ENCODE data around the gene CDH13. TPM values are rescaled to one million over a fixed set of nuclear protein-coding genes. Genes with fewer than 3 reads are reported as not detected.
A peak's percentile ranks its signal among the peaks of the same experiment; 100 is the strongest.

The CDH13 gene
- total RNA-seq, 1 donor, result 102 TPM

DNA sequence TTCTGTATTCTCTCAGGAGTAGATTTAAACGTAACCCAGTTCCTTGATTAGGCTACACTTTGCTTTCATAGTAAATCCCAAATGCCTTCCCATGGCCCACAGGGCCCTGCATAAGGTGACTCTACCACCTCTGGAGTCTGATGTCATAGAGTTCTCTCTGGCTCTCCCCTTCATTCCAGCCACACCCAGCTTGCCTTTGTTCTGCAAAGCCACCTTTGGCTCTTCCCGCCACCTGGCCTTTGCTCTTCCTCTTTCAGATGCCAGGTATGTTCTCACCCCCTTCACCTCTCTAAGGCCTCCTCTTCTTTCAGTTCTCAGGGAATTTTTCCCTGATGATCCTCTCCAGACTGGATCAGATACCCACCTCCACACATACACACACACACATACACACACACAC, 1039.7 kb downstream of the CDH13 start:
- H3K4me3 ChIP-seq (ENCODE audit: insufficient read depth, low read length), result no peak overlapping the region
- H3K4me1 ChIP-seq (ENCODE audit: insufficient read depth, low read length), result no peaks in the 10 kb centered on the region
- TF ChIP-seq, protein P1, sequence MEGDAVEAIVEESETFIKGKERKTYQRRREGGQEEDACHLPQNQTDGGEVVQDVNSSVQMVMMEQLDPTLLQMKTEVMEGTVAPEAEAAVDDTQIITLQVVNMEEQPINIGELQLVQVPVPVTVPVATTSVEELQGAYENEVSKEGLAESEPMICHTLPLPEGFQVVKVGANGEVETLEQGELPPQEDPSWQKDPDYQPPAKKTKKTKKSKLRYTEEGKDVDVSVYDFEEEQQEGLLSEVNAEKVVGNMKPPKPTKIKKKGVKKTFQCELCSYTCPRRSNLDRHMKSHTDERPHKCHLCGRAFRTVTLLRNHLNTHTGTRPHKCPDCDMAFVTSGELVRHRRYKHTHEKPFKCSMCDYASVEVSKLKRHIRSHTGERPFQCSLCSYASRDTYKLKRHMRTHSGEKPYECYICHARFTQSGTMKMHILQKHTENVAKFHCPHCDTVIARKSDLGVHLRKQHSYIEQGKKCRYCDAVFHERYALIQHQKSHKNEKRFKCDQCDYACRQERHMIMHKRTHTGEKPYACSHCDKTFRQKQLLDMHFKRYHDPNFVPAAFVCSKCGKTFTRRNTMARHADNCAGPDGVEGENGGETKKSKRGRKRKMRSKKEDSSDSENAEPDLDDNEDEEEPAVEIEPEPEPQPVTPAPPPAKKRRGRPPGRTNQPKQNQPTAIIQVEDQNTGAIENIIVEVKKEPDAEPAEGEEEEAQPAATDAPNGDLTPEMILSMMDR (IDR thresholded peaks at IDR 0.05; ENCODE audit: extremely low read depth, low read depth, low read length), result no peak
- H3K27me3 ChIP-seq (ENCODE audit: insufficient read depth, low read length), result no peaks in the 10 kb centered on the region
- no peaks in the 10 kb centered on the region for H3K36me3 ChIP-seq (ENCODE audit: insufficient read depth, low read length)
- H4K20me1 ChIP-seq (ENCODE audit: insufficient read depth, low read length), result no peaks in the 10 kb centered on the region
- H3K27ac ChIP-seq (ENCODE audit: low read depth, low read length), result no peak overlapping the region
- H2AFZ ChIP-seq (ENCODE audit: low read length), result no peak overlapping the region
- DNase-seq (ENCODE audit: insufficient read length, low spot score, missing footprints), result no peak
- no peak overlapping the region for H3K4me2 ChIP-seq (ENCODE audit: insufficient read depth, low read length)
- no peaks in the 10 kb centered on the region for H3K79me2 ChIP-seq (ENCODE audit: insufficient read depth, low read length)
- H3K9me3 ChIP-seq (ENCODE audit: low read depth, low read length), result peaks cover 3% of the 10 kb centered on the region

DNA sequence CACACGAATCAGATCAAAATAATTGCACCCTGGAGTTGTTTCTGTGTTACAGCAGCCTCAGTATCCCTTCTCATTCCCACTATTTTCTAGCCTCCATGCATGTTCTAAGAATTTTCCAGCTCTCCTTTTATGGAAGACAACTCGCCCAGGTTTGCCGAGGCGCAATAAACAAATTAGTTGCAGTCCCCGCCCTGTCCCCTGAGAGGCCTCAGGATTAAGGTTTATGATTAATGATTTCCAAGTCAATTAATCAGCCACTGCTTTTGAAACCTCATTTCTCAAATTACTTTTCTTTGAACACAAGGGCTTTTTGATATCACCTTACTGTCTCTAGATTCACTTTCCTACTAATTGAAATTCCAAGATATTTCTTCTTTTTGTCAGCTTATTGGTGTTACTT, 1042.7 kb downstream of the CDH13 start:
- H4K20me1 ChIP-seq (ENCODE audit: insufficient read depth, low read length), result no peaks in the 10 kb centered on the region
- H3K27me3 ChIP-seq (ENCODE audit: insufficient read depth, low read length), result no peaks in the 10 kb centered on the region
- TF ChIP-seq, protein P1 (IDR thresholded peaks at IDR 0.05; ENCODE audit: extremely low read depth, low read depth, low read length), result no peak
- no peaks in the 10 kb centered on the region for H3K36me3 ChIP-seq (ENCODE audit: insufficient read depth, low read length)
- no peak for DNase-seq (ENCODE audit: insufficient read length, low spot score, missing footprints)
- no peak overlapping the region for H3K4me3 ChIP-seq (ENCODE audit: insufficient read depth, low read length)
- peaks cover 3% of the 10 kb centered on the region for H3K9me3 ChIP-seq (ENCODE audit: low read depth, low read length)
- H3K4me2 ChIP-seq (ENCODE audit: insufficient read depth, low read length), result no peak overlapping the region
- H3K4me1 ChIP-seq (ENCODE audit: insufficient read depth, low read length), result no peaks in the 10 kb centered on the region
- H2AFZ ChIP-seq (ENCODE audit: low read length), result no peak overlapping the region
- no peak overlapping the region for H3K27ac ChIP-seq (ENCODE audit: low read depth, low read length)
- H3K79me2 ChIP-seq (ENCODE audit: insufficient read depth, low read length), result no peaks in the 10 kb centered on the region

DNA sequence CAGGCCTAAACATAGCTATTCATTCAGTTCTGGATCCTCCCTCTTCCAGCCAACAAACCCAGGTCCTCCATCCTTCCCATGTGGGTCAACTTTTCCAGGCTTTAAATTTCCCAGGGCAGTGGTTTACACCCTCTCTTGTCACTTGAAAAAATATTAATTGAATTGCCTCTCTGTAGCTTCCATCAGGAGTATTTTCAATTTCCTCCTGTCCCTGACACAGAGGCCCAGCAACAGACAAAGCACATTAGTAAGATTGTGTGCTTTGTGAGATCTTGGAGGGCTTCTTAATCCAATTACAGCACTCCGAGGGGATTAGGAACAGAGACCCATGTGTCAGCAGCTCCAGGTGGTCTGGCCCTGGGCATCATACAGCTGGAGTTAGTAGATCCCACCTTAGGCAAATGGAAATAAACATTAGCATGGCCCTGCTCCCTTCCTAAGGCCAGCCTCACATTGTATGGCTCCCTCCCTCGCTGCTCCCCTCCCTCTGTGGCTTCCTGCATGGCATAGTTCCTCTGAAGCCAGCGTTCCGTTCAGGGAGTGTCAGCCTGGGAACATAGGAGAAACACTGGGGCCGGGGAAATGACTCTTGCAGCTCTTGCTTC, 1048.3 kb downstream of the CDH13 start:
- DNase-seq (ENCODE audit: insufficient read length, low spot score, missing footprints), result no peak

DNA sequence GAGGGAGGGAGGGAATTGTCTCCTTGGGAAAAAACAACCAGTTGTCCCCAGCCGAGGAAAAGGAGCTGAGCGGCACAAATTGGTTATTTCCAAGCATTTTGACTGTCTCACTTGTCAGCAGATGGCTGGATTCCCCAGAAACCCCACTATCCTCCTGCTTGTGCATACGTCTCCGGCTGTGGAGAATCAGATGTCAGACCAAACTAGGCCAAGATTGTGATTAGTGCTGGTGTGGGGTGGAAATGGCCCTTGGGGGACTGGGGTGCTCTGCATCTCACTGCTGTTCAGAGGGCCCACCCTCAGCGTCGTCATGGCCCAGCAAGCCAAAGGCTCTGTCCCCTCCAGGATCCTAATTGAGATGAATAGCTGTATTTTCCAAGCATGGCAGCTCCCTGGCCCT, 1049.3 kb downstream of the CDH13 start:
- H3K79me2 ChIP-seq (ENCODE audit: insufficient read depth, low read length), result no peaks in the 10 kb centered on the region
- TF ChIP-seq, protein P1 (IDR thresholded peaks at IDR 0.05; ENCODE audit: extremely low read depth, low read depth, low read length), result no peak
- H3K4me1 ChIP-seq (ENCODE audit: insufficient read depth, low read length), result no peaks in the 10 kb centered on the region
- no peak overlapping the region for H3K4me2 ChIP-seq (ENCODE audit: insufficient read depth, low read length)
- H3K9me3 ChIP-seq (ENCODE audit: low read depth, low read length), result no peaks in the 10 kb centered on the region
- H3K36me3 ChIP-seq (ENCODE audit: insufficient read depth, low read length), result no peaks in the 10 kb centered on the region
- H4K20me1 ChIP-seq (ENCODE audit: insufficient read depth, low read length), result no peaks in the 10 kb centered on the region
- no peak overlapping the region for H3K27ac ChIP-seq (ENCODE audit: low read depth, low read length)
- no peak for DNase-seq (ENCODE audit: insufficient read length, low spot score, missing footprints)
- H3K27me3 ChIP-seq (ENCODE audit: insufficient read depth, low read length), result no peaks in the 10 kb centered on the region
- no peak overlapping the region for H3K4me3 ChIP-seq (ENCODE audit: insufficient read depth, low read length)
- H2AFZ ChIP-seq (ENCODE audit: low read length), result no peak overlapping the region

More for the DNA sequence above, 1048.3 kb downstream of the CDH13 start:
- H3K9me3 ChIP-seq (ENCODE audit: low read depth, low read length), result peaks cover 3% of the 10 kb centered on the region
- H3K4me1 ChIP-seq (ENCODE audit: insufficient read depth, low read length), result no peaks in the 10 kb centered on the region
- H3K27ac ChIP-seq (ENCODE audit: low read depth, low read length), result no peak overlapping the region
- no peak overlapping the region for H3K4me2 ChIP-seq (ENCODE audit: insufficient read depth, low read length)
- no peaks in the 10 kb centered on the region for H3K27me3 ChIP-seq (ENCODE audit: insufficient read depth, low read length)
- H2AFZ ChIP-seq (ENCODE audit: low read length), result peak overlapping the region; percentile 29
- no peaks in the 10 kb centered on the region for H4K20me1 ChIP-seq (ENCODE audit: insufficient read depth, low read length)
- H3K4me3 ChIP-seq (ENCODE audit: insufficient read depth, low read length), result no peak overlapping the region
- no peaks in the 10 kb centered on the region for H3K79me2 ChIP-seq (ENCODE audit: insufficient read depth, low read length)
- TF ChIP-seq, protein P1 (IDR thresholded peaks at IDR 0.05; ENCODE audit: extremely low read depth, low read depth, low read length), result no peak
- H3K36me3 ChIP-seq (ENCODE audit: insufficient read depth, low read length), result no peaks in the 10 kb centered on the region
